HEK293T (cell line): ENCODE measurements around the gene BACE1-AS.

ENCODE experiments used
- BHLHE40 ChIP-seq: fragments of 450-650 bp; IDR thresholded peaks from 2 replicates; pipeline ENCODE4 v1.6.1; 2016; ENCODE audit warnings: mild to moderate bottlenecking, moderate library complexity, borderline replicate concordance
- LEF1 ChIP-seq: fragments of 450-650 bp; IDR thresholded peaks from 2 replicates; pipeline ENCODE4 v1.6.1; 2017; ENCODE audit warnings: mild to moderate bottlenecking, borderline replicate concordance
- NFRKB ChIP-seq: fragments of 450-650 bp; IDR thresholded peaks from 2 replicates; pipeline ENCODE4 v1.6.1; 2016; ENCODE audit warnings: mild to moderate bottlenecking, moderate library complexity
- SP1 ChIP-seq: fragments of 450-650 bp; IDR thresholded peaks from 2 replicates; pipeline ENCODE4 v1.6.1; 2017
- TARDBP ChIP-seq: fragments of 450-650 bp; IDR thresholded peaks from 2 replicates; pipeline ENCODE4 v1.6.1; 2016
- TF ChIP-seq, protein P1 (sequence below): fragments of 450-650 bp; IDR thresholded peaks from 2 replicates; pipeline ENCODE4 v1.6.1; 2016

DNA sequence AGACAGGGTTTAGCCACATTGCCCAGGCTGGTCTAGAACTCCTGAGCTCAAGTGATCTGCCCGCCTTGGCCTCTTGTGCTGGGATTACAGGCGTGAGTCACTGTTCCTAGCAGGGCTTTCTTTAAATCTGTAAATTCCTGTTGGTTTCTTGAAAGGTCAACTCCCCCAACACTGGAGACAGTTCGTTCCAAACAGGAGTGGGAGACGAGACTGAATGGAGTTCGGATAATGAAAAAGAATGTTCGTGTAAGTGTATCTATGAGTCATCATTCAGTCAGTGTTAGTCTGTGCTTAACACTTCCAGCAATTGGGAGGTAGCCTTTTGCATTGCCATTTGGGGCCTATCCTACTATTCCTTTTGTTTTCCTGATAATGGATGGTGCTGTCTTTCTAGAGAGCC is 10.0 kb upstream of the BACE1-AS start:
- TF ChIP-seq TARDBP = no peak
- no peak for TF ChIP-seq SP1
- TF ChIP-seq, protein P1, sequence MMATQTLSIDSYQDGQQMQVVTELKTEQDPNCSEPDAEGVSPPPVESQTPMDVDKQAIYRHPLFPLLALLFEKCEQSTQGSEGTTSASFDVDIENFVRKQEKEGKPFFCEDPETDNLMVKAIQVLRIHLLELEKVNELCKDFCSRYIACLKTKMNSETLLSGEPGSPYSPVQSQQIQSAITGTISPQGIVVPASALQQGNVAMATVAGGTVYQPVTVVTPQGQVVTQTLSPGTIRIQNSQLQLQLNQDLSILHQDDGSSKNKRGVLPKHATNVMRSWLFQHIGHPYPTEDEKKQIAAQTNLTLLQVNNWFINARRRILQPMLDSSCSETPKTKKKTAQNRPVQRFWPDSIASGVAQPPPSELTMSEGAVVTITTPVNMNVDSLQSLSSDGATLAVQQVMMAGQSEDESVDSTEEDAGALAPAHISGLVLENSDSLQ = no peak
- no peak for TF ChIP-seq BHLHE40
- TF ChIP-seq LEF1 = no peak
- no peak for TF ChIP-seq NFRKB
